T-helper 17 cell (primary cell): ENCODE data around the gene SRCIN1. TPM values are rescaled to one million over a fixed set of nuclear protein-coding genes. Genes with fewer than 3 reads are reported as not detected.
"Not testable (repeated sequence)": the region's sequence is repeated elsewhere in the genome, so short reads cannot be mapped to it uniquely, and the experiment has no call there.

Experiments
- ATAC-seq: fragments of 150-1000 bp; cut with Tn5 transposase; 2 replicates; pipeline ENCODE4 v1.10.0; 2021; ENCODE audit warnings: mild to moderate bottlenecking, moderate library complexity
- DNase-seq, 3 donors: peaks; one replicate each; pipeline versions ENCODE4 v3.0.0 to v3.0.0-alpha.2; 2020 to 2021
- H3K9me3 ChIP-seq: one replicate; pipeline ENCODE4 v1.7.0; 2013; ENCODE audit warnings: low read length, mild to moderate bottlenecking; ENCODE audit not compliant: control insufficient read depth, poor library complexity, severe bottlenecking
- H3K27ac Mint-ChIP-seq: one replicate; pipeline ENCODE4 v1.8.0; 2022; ENCODE audit warnings: mild to moderate bottlenecking, moderate library complexity, mixed read lengths
- H3K27me3 Mint-ChIP-seq: one replicate; pipeline ENCODE4 v1.8.0; 2022; ENCODE audit warnings: mixed read lengths
- H3K36me3 Mint-ChIP-seq: one replicate; pipeline ENCODE4 v1.8.0; 2022; ENCODE audit warnings: low read depth, mixed read lengths
- H3K4me1 Mint-ChIP-seq: one replicate; pipeline ENCODE4 v1.8.0; 2022; ENCODE audit warnings: mild to moderate bottlenecking, mixed read lengths
- H3K4me3 Mint-ChIP-seq: one replicate; pipeline ENCODE4 v1.8.0; 2022; ENCODE audit warnings: mild to moderate bottlenecking, moderate library complexity, mixed read lengths
- total RNA-seq, 4 donors: library from RNA in 2 of 4; stranded (reverse) in 2 of 4; gene quantifications; one replicate each; pipeline ENCODE4 v1.2.3 and lab custom pipeline; 2022 to 2026

SRCIN1 gene
- total RNA-seq, 2 donors from 2014 or later, result 0.26 to 0.52 TPM

DNA sequence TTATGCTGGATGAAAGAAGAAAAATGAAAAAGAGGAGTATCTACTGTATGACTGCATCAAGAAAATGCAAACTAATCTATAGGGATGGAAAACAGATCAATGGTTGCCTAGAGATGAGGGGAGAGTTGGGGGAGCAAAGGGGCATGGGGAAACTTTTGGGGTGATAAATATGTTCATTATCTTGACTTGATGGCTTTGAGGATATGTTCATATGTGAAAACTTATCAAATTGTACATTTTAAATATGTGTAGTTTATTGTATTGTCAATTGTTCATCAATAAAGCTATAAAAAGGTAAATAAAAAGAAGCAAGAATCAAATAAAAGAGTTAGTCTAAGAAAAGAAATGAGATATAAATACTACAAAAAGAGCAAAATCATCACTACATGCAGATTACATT lies 19.7 kb upstream of the SRCIN1 start:
- Mint-ChIP-seq H3K4me3 (no peak overlapping the region), H3K36me3 (peaks cover 4% of the 10 kb centered on the region), H3K27ac (no peak overlapping the region), H3K4me1 (peaks cover 11% of the 10 kb centered on the region), H3K27me3 (peaks cover 48% of the 10 kb centered on the region)
- no peak for DNase-seq
- no peaks in the 10 kb centered on the region for H3K9me3 ChIP-seq
- no peak for ATAC-seq

DNA sequence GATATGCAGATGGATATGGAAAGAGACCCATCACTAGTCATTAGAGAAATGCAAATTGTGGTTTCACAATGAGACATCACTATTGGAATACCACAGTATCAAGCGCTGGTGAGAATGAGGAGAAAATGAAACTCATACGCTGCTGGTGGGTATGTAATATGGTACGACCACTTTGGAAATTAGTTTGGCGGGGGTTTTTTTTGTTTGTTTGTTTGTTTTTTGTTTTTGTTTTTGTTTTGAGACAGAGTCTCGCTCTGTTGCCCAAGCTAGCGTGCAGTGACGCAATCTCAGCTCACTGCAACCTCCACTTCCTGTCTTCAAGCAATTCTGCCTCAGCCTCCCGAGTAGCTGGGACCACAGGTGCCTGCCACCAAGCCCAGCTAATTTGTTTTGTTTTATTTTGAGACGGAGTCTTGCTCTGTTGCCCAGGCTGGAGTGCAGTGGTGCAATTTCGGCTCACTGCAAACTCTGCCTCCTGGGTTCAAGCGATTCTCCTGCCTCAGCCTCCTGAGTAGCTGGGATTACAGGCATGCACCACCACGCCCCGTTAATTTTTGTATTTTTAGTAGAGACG lies 19.1 kb upstream of the SRCIN1 start:
- Mint-ChIP-seq H3K4me3 (peak overlapping the region; percentile 63), H3K27me3 (peaks cover 51% of the 10 kb centered on the region), H3K4me1 (peaks cover 11% of the 10 kb centered on the region)
- not testable (repeated sequence) for H3K9me3 ChIP-seq, H3K36me3 Mint-ChIP-seq, H3K27ac Mint-ChIP-seq, DNase-seq
- peak; percentile 59 for ATAC-seq

DNA sequence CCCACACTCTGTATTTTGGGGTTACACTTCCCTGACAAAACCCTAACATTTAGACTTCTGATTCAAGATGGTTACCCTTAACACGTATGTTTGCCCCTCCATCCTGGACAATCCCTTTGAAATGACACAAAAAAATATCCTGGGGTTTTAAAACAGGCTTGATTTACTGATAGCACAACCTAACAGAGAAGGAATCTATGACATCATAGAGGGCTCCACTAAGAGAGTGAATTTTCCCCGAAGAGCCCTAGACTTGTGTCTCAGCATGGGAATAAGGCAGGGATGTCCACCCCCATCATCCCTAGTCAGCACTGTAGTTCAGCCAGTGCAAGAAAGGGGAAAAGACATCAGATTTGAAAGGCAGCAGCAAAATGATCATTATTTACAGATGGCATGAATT lies 15.8 kb upstream of the SRCIN1 start:
- H3K4me3 Mint-ChIP-seq, result no peak overlapping the region
- H3K36me3 Mint-ChIP-seq, result peaks cover 4% of the 10 kb centered on the region
- DNase-seq (no peak), ATAC-seq (no peak)
- H3K9me3 ChIP-seq, result no peaks in the 10 kb centered on the region
- no peak overlapping the region for H3K27ac Mint-ChIP-seq
- H3K27me3 Mint-ChIP-seq, result peaks cover 65% of the 10 kb centered on the region
- H3K4me1 Mint-ChIP-seq, result peaks cover 11% of the 10 kb centered on the region

GRCh38 chr17:38620551-38621277 lies 15.0 kb upstream of the SRCIN1 start:
- Mint-ChIP-seq H3K4me3 (no peak overlapping the region), H3K27ac (no peak overlapping the region), H3K4me1 (peaks cover 11% of the 10 kb centered on the region), H3K36me3 (peaks cover 4% of the 10 kb centered on the region), H3K27me3 (peaks cover 65% of the 10 kb centered on the region)
- DNase-seq, result no peak
- ATAC-seq, result no peak
- H3K9me3 ChIP-seq, result no peaks in the 10 kb centered on the region

GRCh38 chr17:38619937-38620550 lies 14.3 kb upstream of the SRCIN1 start:
- ATAC-seq (no peak), DNase-seq (no peak)
- Mint-ChIP-seq H3K4me3 (no peak overlapping the region), H3K27me3 (peaks cover 60% of the 10 kb centered on the region), H3K4me1 (peaks cover 7% of the 10 kb centered on the region), H3K27ac (no peak overlapping the region), H3K36me3 (peaks cover 4% of the 10 kb centered on the region)
- H3K9me3 ChIP-seq, result no peaks in the 10 kb centered on the region

DNA sequence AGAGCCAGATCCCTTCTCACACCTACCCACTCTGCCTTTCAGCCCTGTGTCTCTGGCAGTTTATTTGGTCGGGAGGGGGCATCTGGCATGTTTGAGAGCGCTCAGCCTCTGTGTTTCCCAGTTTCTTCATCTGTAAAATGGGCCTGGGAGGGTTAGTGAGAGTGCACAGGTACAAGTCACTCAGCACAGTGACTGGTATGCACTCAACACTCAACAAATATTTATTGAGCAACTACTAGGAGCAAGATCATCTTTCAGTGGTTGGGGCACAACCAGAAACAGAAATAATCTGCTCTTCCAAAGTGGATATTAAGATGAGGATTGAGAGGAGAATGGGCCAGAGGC lies 13.7 kb upstream of the SRCIN1 start:
- Mint-ChIP-seq H3K36me3 (peaks cover 4% of the 10 kb centered on the region), H3K4me1 (peaks cover 2% of the 10 kb centered on the region), H3K27me3 (peaks cover 62% of the 10 kb centered on the region), H3K27ac (no peak overlapping the region), H3K4me3 (no peak overlapping the region)
- H3K9me3 ChIP-seq, result no peaks in the 10 kb centered on the region
- ATAC-seq, result no peak
- no peak for DNase-seq

- DNase-seq, result no peak
- H3K4me3 Mint-ChIP-seq, result no peak overlapping the region
- H3K4me1 Mint-ChIP-seq, result peaks cover 2% of the 10 kb centered on the region
- H3K36me3 Mint-ChIP-seq, result peaks cover 7% of the 10 kb centered on the region
- peaks cover 71% of the 10 kb centered on the region for H3K27me3 Mint-ChIP-seq
- ATAC-seq, result no peak
- H3K9me3 ChIP-seq, result no peaks in the 10 kb centered on the region
- no peak overlapping the region for H3K27ac Mint-ChIP-seq
Measured at GRCh38 chr17:38617967-38618760, 12.4 kb upstream of the SRCIN1 start.

- H3K4me1 Mint-ChIP-seq, result peaks cover 2% of the 10 kb centered on the region
Measured at GRCh38 chr17:38617074-38617860, 11.5 kb upstream of the SRCIN1 start.

GRCh38 chr17:38616361-38616760 lies 10.6 kb upstream of the SRCIN1 start:
- H3K9me3 ChIP-seq, result no peaks in the 10 kb centered on the region
- H3K27ac Mint-ChIP-seq, result no peak overlapping the region
- peaks cover 2% of the 10 kb centered on the region for H3K4me1 Mint-ChIP-seq
- no peak overlapping the region for H3K4me3 Mint-ChIP-seq
- ATAC-seq (no peak), DNase-seq (no peak)
- H3K27me3 Mint-ChIP-seq, result peaks cover 67% of the 10 kb centered on the region
- peaks cover 9% of the 10 kb centered on the region for H3K36me3 Mint-ChIP-seq

More at GRCh38 chr17:38617074-38617860, 11.5 kb upstream of the SRCIN1 start:
- Mint-ChIP-seq H3K36me3 (peaks cover 7% of the 10 kb centered on the region), H3K27me3 (peaks cover 71% of the 10 kb centered on the region), H3K27ac (no peak overlapping the region), H3K4me3 (no peak overlapping the region)
- ATAC-seq (no peak), DNase-seq (no peak)
- H3K9me3 ChIP-seq, result no peaks in the 10 kb centered on the region

DNA sequence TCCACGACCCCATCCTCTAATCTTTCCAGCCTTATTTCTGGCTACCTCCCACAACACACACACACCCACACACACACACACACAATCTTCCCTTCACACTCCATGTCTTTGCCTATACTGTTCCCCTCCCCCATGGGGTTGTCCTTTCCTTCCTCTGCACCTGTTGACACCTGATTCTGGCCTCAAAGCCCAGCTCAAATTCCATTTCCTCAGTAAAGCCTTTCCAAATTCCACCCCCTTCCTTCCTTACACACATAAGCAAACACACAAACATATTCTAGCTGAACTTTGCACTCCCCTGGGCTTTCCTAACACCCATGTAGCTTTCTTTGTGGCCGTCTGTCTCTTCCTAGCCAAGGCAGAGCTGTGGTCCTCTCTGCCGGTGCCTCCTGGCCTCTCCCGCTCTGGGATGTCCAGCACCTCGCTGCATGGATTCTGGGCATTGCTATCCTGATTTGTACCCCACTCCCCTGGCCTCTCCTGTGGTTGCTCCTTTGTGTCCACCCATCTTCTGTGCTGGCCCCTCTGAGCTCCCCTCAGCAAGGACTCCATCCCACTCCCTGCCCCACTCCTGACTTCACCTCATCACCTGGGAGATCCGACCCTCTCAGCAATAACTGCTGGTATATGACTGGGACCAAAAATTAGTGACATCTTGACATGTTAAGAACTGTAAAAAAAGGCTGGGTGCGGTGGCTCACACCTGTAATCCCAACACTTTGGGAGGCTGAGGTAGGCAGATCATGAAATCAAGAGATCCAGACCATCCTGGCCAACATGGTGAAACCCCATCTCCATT lies 8.4 kb upstream of the SRCIN1 start:
- peaks cover 6% of the 10 kb centered on the region for H3K36me3 Mint-ChIP-seq
- DNase-seq (no peak), ATAC-seq (no peak)
- no peak overlapping the region for H3K27ac Mint-ChIP-seq
- H3K9me3 ChIP-seq, result no peaks in the 10 kb centered on the region
- no peak overlapping the region for H3K4me3 Mint-ChIP-seq
- peaks cover 48% of the 10 kb centered on the region for H3K27me3 Mint-ChIP-seq
- H3K4me1 Mint-ChIP-seq, result no peaks in the 10 kb centered on the region

- ATAC-seq (no peak), DNase-seq (no peak)
- peaks cover 48% of the 10 kb centered on the region for H3K27me3 Mint-ChIP-seq
- H3K27ac Mint-ChIP-seq, result no peak overlapping the region
- H3K9me3 ChIP-seq, result no peaks in the 10 kb centered on the region
- peaks cover 6% of the 10 kb centered on the region for H3K36me3 Mint-ChIP-seq
- no peaks in the 10 kb centered on the region for H3K4me1 Mint-ChIP-seq
- no peak overlapping the region for H3K4me3 Mint-ChIP-seq
Measured at GRCh38 chr17:38613525-38613980, 7.8 kb upstream of the SRCIN1 start.

DNA sequence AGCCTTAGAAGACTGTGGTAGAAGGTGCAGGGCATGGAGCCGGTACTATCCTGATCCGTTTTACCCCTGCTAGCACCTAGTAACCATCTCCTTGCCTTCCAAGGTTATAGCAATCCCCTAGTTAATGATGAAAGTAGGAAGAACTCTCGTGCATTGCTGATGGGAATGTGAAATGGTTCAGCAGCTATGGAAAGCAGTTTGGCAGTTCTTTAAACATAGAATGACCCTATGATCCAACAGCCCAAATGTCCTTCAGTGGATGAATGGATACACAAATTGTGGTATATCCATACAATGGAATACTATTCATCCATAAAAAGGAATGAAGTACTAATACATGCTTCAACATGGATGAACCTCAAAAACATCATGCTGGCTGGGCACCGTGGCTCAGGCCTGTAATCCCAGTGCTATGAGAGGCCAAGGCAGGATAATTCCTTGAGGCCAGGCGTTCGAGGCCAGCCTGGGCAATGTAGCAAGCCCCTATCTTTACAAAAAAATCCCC lies 6.2 kb upstream of the SRCIN1 start:
- ATAC-seq (no peak), DNase-seq (no peak)
- H3K27me3 Mint-ChIP-seq, result peaks cover 51% of the 10 kb centered on the region
- peaks cover 9% of the 10 kb centered on the region for H3K36me3 Mint-ChIP-seq
- H3K4me3 Mint-ChIP-seq, result no peak overlapping the region
- peaks cover 8% of the 10 kb centered on the region for H3K4me1 Mint-ChIP-seq
- H3K27ac Mint-ChIP-seq, result no peak overlapping the region
- H3K9me3 ChIP-seq, result no peaks in the 10 kb centered on the region
